Stimulated activated CD4-positive, alpha-beta T cell treated with anti-CD3 and anti-CD28 coated beads, Interleukin-4, amount 100 ng/mL, for 1 hour (primary cell): ENCODE results near the gene HCK.

Experiments
- DNase-seq: peaks from one replicate; pipeline ENCODE4 v3.0.0-alpha.2; 2020

Gene HCK

GRCh38 chr20:32052090-32052777 is at the start of gene HCK:
HCK (plus strand) TSS chr20:32052242.
- DNase-seq = peak; percentile 3

DNA sequence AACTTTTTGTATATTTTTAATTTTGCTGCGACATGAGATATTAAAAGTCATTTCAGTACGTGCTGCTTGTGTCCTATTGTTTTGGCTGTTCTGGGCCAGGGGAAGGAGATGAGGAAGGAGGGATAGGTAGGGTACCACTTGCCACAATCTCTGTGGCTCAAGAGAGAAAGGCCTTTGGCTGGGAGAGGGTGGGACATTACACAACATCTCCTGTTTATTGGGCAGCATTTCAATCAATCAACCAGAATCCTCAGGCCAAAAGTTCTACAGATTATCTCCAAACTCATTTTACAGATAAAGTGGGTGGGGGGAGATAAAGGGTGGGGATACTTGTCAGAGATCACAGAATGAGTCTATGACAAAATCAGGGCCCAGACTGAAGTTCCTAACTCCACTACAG is 48.7 kb upstream of the HCK start:
- DNase-seq = no peak

- DNase-seq = no peak
Observed at GRCh38 chr20:32004963-32005362, 47.1 kb upstream of the HCK start.

- DNase-seq = no peak
Observed at GRCh38 chr20:32006053-32006452, 46.0 kb upstream of the HCK start.

DNA sequence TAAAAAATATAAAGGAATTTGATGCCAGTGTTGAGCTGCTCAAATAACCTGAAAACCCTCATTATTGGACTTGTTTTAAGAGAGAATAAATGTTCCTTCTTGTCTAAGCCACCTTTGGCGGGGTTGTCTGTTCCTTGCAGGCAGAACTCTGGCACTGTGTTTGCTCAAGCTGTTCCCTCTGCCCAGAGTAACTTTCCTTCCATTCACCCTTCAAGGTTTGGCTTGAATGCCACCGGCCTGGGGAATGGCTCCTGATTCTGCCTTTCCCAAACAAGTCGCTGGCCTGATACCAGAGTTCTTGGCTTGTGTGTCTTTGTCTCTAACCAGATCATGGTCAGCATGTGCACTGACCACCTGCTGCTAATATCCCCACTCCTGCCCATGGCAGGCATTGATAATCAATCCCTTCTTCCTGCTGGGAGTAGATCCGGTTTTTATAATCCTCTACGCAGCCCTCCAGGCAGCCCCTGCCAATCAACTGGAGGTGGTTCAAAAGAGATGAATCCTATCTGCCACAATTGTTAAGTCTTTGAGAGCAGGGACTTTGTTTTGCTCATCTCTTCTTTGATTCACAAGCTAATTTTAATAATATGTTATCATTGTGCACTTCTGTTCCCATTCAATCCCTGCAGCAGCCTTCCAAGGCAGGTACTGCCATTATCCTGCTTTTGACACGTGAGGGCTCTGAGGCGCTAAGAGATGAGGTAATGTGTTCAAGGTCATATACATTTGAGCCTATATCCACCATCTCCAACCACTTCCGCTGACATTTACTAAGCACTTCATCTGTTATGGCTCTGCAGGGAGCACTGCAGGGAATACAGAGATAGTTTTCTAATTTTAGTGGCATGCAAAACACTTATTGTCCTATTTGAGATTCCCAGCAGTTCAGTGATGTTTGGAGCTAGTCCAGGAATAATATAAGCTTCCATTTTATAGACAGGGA is 44.9 kb upstream of the HCK start:
- no peak for DNase-seq

DNA sequence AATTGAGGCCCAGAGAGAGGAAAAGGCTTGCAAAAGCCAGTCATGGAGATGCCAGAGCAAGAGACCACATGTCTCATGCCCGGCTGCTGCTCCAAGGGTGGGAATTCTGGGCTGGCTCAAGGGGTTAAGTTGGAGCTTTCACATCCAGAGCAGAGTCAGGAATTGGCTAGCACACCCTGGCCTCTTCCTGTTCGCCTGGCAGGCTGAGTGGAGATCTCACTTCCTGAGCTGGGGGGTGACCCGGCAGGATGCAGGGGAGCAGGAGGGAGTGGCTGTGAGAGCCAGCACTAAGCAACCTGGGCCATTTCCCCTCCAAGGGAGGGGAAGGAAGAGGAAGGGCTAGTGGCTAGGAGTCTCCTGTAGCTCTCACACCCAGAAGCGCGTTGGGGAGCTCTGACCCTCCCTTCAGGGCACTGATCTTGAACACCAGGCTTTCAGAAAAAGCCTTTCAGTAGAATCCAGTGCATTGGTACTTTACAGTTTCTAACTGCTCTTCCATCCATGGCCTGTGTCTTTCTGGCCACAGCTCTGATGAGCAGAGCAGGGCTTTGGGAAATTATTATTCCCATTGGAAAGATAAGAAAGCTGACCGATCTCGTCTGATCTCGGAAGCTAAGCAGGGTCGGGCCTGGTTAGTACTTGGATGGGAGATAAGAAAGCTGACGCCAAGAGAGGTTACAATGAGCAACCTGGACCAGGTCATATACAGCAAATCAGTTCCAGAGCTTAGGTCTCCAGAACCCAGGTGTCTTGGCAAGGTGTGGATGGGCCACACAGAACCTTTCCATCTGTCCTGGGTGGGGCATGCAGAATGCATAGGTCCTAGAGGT is 44.0 kb upstream of the HCK start:
- no peak for DNase-seq

DNA sequence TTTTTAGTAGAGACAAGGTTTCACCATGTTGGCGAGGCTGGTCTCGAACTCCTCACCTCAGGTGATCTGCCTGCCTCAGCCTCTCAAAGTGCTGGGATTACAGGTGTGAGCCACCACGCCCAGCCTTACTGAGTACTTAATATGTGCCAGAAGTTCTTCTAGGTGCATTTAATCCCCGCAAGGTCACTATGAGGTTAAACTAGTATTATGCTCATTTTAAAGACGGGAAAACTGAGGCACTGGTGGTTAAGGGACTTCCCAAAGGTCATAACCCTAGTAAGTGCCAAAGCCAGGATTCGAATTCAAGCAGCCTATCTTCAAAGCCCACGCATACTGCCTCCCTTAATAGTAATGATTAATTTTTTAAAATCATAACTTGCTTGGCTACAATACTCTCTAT is 42.5 kb upstream of the HCK start:
- DNase-seq = no peak

GRCh38 chr20:32010101-32010500 is 41.9 kb upstream of the HCK start, which contains the start of gene CCM2L:
CCM2L (plus strand) TSS chr20:32010438; CDS start chr20:32010455, 17 bp downstream.
- DNase-seq = no peak

DNA sequence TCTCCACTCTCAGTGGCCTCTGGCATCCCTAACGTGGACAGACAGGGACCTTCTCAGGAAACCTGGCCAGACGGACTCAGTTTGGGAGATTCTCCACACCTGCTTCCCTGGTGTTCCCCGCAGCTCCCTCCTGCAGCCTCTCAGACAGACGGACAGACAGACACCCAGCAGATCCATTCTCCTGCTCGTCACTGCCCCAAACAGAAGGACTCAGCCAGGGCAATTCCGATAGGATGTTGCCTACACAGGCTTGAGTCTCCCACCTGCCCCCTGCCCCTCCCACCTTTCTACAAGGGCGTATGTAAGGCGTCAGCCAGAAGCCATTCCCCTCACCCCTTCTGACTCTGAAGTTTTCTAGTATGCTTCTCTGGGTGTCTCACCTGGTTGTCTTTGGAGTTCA is 41.4 kb upstream of the HCK start:
- no peak for DNase-seq

DNA sequence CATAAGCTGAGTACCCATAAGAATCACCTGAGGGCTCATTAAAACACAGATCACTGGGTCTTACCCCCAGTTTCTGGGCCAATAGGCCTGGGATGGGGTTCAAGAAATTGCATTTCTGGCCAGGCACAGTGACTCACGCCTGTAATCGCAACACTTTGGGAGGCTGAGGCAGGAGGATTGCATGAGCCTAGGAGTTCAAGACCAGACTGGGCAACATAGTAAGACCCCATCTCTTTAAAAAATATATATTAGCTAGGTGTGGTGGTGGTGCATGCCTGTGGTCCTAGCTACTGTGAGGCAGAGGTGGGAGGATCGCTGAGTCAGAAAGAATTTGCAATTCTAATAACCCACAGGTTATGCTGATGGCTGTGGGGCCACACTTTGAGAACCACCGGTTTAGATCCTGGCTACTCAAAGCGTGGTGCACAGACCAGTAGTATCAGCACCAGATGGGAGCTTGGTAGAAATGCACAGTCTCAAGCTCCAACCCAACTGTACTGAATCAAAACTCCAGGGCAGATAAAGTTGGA is 39.8 kb upstream of the HCK start:
- no peak for DNase-seq

GRCh38 chr20:32013326-32013725 is 38.7 kb upstream of the HCK start:
- no peak for DNase-seq

GRCh38 chr20:32017711-32018251 is 34.3 kb upstream of the HCK start:
- DNase-seq = peak; percentile 43

DNA sequence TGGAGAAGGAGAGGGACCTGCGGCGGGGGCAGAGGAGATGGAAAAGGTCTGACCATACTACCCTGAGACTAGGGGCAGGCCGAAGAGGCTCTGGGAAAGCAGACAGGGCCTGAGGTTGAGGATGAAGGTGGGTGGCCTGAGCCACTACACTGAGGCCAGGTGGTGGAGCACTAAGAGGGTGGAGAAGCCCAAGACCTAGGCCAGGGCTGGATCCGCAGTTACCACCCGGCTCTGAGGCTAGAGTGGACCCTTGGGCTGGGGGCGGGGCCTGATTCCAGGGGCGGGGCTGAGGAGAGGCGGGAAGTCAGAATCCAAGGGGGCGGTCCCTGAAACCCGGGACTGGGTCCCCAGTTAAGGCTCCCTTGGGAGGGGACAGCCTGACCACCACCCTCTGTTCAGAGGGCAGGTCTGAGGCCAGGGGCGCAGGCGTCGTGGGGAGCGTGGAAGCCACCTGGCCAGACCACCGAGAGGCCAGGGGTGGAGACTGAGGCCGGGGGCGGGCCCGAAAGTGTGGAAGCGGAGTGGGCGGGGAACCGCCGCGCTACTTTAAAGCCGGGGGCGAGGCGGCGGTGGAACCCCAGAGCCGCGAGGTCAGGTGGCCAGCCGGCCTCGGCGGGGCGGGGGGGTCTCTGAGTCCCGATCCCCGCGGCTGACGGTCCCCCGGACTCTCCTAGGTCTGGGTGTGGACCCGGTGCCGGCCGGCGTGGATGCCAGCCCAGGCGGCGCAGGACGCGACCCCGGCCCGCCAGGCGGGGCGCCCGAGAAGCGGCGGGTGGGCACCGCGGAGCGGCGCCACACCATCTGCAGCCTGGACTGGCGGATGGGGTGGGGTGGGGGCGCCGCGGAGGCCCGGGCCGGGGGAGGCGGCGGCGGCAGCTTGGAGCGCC is 33.5 kb upstream of the HCK start:
- DNase-seq = peak; percentile 45

- DNase-seq = no peak
Observed at GRCh38 chr20:32019156-32019510, 32.9 kb upstream of the HCK start.

DNA sequence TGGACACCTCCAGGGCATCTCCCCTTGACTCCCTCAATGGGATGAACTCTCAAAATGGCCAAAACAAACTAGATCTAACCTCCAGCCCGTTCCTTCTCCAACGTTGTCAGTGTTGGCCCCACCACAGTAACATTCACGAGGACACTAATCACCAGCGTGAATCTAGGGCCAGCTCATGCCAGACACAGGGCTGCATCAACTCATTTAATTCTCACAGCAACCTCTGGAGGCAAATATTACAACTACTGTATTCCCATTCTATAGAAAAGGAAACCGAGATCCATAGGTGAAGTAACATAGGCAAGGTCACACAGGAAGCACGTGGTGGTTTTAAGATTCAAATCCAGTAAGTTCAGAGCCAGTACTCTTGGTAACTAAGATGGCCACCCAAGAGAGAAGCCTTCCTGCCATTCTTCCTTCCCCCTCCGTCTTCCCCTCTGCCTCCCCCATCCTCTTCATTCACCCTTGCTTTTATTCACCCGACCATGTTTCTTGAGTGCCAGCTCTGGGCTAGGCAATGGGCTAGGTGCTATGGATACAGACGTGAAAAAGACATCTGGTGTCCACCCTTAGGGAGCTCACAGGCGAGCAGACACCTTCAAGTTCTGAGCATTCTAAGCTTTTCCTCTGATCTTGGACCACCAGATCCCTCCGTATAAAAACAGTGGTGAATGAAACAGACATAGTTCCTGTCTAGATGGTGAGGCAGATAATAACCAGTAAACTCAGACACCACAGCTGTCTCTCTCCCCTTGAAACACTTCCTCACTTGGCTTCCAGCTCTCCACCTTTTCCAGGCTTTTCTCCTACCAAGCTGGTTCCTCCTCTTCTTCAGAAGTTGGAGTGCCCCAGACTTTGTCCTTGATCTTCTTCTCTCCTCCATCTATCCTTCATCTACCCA is 32.2 kb upstream of the HCK start:
- no peak for DNase-seq

GRCh38 chr20:32021091-32021490 is 31.0 kb upstream of the HCK start:
- no peak for DNase-seq

GRCh38 chr20:32024683-32025295 is 27.3 kb upstream of the HCK start:
- no peak for DNase-seq

DNA sequence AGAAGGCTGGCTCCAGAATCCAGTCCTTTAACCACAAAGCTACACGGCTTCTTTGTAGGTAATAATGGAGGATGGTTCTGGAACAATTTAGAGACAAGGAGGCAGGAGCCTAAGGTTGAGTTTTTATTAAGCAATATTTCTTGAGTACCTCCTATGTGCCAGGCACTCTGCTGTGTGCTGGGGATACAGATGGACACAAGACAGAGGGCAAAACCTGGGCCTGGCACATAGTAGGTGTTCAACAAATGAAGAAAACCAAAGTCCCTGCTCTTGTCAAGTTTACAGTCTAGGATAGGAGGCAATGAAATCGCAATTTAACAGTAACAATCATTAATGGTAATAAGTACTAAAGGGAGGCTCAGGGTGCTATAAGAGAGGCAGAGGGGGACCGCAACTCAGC is 24.4 kb upstream of the HCK start:
- DNase-seq = no peak

GRCh38 chr20:32028647-32029372 is 23.2 kb upstream of the HCK start:
- DNase-seq = no peak
